K562 (cell line): ENCODE data around the gene PPOX. TPM values are rescaled to one million over a fixed set of nuclear protein-coding genes. Genes with fewer than 3 reads are reported as not detected.

Source experiments
- ARID1B ChIP-seq: fragments of 450-650 bp; IDR thresholded peaks from 2 replicates; pipeline ENCODE4 v1.6.1; 2016; ENCODE audit warnings: antibody characterized with exemption, mild to moderate bottlenecking, inconsistent platforms
- HMGXB4 ChIP-seq: sonication (generic); formaldehyde crosslinking; IDR thresholded peaks from 2 replicates; pipeline ENCODE4 v1.8.1; 2023; ENCODE audit warnings: mild to moderate bottlenecking, missing genetic modification reagents
- MCM5 ChIP-seq: fragments of 450-650 bp; IDR thresholded peaks from 2 replicates; pipeline ENCODE4 v1.6.1; 2016; ENCODE audit warnings: low read depth
- MNT ChIP-seq, 2 experiments: fragments of 450-650 bp; conservative IDR thresholded peaks; 2 replicates each; pipeline ENCODE4 v1.6.1; 2017; ENCODE audit warnings: mild to moderate bottlenecking in 2 of 2, moderate library complexity in 2 of 2
- MTA1 ChIP-seq: fragments of 450-650 bp; IDR thresholded peaks from 2 replicates; pipeline ENCODE4 v1.6.1; 2017; ENCODE audit warnings: borderline replicate concordance
- SRF ChIP-seq, 2 experiments: fragments of 250-450, 450-650 bp in 1 of 2; sonication (Bioruptor Pico) in 1 of 2; sonication (generic) in 1 of 2; formaldehyde crosslinking; IDR thresholded peaks; 2 replicates each; pipeline versions ENCODE4 v1.5.0 to v1.5.1; 2020 to 2022; ENCODE audit warnings: mild to moderate bottlenecking in 1 of 2, missing genetic modification reagents in 1 of 2
- SRSF7 ChIP-seq: fragments of 200-400 bp; formaldehyde crosslinking; optimal IDR thresholded peaks from 2 replicates; pipeline ENCODE3; 2017; ENCODE audit warnings: mild to moderate bottlenecking, low read depth, low read length
- ZC3H8 ChIP-seq: fragments of 450-650 bp; IDR thresholded peaks from 2 replicates; pipeline ENCODE4 v1.6.1; 2017
- ZNF184 ChIP-seq: sonication (generic); formaldehyde crosslinking; IDR thresholded peaks from 2 replicates; pipeline ENCODE4 v1.5.0; 2020; ENCODE audit warnings: missing genetic modification reagents
- ZNF699 ChIP-seq: fragments of 250-450 bp; sonication (Bioruptor Pico); IDR thresholded peaks from 2 replicates; pipeline ENCODE4 v1.8.0; 2021; ENCODE audit warnings: mild to moderate bottlenecking, moderate library complexity; ENCODE audit not compliant: insufficient replicate concordance
- polyA plus RNA-seq, 8 experiments: library from polyadenylated mRNA; depleted of rRNA in 4 of 8; stranded (reverse) in 5 of 8; unstranded in 3 of 8; fragments of >200 nt; fragmentation: Nextera tagmentation in 2 of 8; fragmentation: Illumina TruSeq in 1 of 8; extraction: Ambion mirVana in 2 of 8; extraction: Trizol in 1 of 8; gene quantifications; 2 replicates each; pipeline versions ENCODE4 v1.2.1 to v1.2.3, GENCODE V29; 2011 to 2014; ENCODE audit warnings: inconsistent platforms in 1 of 8, missing spikeins in 1 of 8
- total RNA-seq, 7 experiments: library from RNA; depleted of rRNA in 6 of 7; stranded (reverse); fragments of >200 nt in 6 of 7; fragmentation: Illumina TruSeq in 2 of 7; extraction: Trizol in 2 of 7; gene quantifications; 2 replicates each; pipeline versions ENCODE4 v1.2.1 to v1.2.3, GENCODE V29; 2011 to 2021; ENCODE audit warnings: low replicate concordance in 1 of 7
- TF ChIP-seq, protein P1 (sequence below): conservative IDR thresholded peaks from 2 replicates; pipeline ENCODE4 v1.6.1; 2011; ENCODE audit warnings: low read depth, mild to moderate bottlenecking, low read length; ENCODE audit not compliant: control insufficient read depth
- TF ChIP-seq, protein P2 (sequence below): fragments of 450-650 bp; formaldehyde crosslinking; IDR thresholded peaks from 2 replicates; pipeline ENCODE4 v1.4.0; 2020; ENCODE audit warnings: mild to moderate bottlenecking, moderate library complexity
- TF ChIP-seq, protein P3 (sequence below): fragments of 450-650 bp; conservative IDR thresholded peaks from 2 replicates; pipeline ENCODE4 v1.6.1; 2016; ENCODE audit warnings: missing genetic modification characterization, low read depth, mild to moderate bottlenecking, missing compliant biosample characterization, moderate library complexity
- TF ChIP-seq, protein P4 (sequence below), 2 experiments: IDR thresholded peaks; 2 replicates each; pipeline ENCODE4 v1.6.1; 2012; ENCODE audit warnings: improper control_type of control experiment in 2 of 2, low read depth in 2 of 2, low read length in 2 of 2, borderline replicate concordance in 1 of 2
- TF ChIP-seq, protein P5 (sequence below): fragments of 250-450 bp; sonication (Bioruptor Pico); IDR thresholded peaks from 2 replicates; pipeline ENCODE4 v1.8.0; 2022; ENCODE audit warnings: moderate library complexity, mild to moderate bottlenecking, inconsistent platforms

The PPOX gene
- total and polyA plus RNA-seq, 9 of the 15 experiments (the other 6 are each of a cell fraction or from before 2014, with no cell fraction given) = 17.0 to 57.1 (median 38.9) TPM

GRCh38 chr1:161153682-161154337, 12.4 kb upstream of the PPOX start, which contains the start of gene UFC1 (continued):
- no peak for TF ChIP-seq HMGXB4
- TF ChIP-seq ZNF699 (CRISPR knock-in tag) = no peak
- no peak for TF ChIP-seq MTA1
- TF ChIP-seq SRSF7 = no peak
- TF ChIP-seq SRF (CRISPR knock-in tag; IDR thresholded peaks at IDR 0.05) = no peak
- TF ChIP-seq, protein P1, sequence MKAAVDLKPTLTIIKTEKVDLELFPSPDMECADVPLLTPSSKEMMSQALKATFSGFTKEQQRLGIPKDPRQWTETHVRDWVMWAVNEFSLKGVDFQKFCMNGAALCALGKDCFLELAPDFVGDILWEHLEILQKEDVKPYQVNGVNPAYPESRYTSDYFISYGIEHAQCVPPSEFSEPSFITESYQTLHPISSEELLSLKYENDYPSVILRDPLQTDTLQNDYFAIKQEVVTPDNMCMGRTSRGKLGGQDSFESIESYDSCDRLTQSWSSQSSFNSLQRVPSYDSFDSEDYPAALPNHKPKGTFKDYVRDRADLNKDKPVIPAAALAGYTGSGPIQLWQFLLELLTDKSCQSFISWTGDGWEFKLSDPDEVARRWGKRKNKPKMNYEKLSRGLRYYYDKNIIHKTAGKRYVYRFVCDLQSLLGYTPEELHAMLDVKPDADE = 0 out of 2 replicates have a peak, but pooled peaks have one; percentile 47
- TF ChIP-seq, protein P2, sequence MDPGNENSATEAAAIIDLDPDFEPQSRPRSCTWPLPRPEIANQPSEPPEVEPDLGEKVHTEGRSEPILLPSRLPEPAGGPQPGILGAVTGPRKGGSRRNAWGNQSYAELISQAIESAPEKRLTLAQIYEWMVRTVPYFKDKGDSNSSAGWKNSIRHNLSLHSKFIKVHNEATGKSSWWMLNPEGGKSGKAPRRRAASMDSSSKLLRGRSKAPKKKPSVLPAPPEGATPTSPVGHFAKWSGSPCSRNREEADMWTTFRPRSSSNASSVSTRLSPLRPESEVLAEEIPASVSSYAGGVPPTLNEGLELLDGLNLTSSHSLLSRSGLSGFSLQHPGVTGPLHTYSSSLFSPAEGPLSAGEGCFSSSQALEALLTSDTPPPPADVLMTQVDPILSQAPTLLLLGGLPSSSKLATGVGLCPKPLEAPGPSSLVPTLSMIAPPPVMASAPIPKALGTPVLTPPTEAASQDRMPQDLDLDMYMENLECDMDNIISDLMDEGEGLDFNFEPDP = no peak
- TF ChIP-seq ZNF184 (CRISPR knock-in tag) = no peak
- TF ChIP-seq, protein P3, sequence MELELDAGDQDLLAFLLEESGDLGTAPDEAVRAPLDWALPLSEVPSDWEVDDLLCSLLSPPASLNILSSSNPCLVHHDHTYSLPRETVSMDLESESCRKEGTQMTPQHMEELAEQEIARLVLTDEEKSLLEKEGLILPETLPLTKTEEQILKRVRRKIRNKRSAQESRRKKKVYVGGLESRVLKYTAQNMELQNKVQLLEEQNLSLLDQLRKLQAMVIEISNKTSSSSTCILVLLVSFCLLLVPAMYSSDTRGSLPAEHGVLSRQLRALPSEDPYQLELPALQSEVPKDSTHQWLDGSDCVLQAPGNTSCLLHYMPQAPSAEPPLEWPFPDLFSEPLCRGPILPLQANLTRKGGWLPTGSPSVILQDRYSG (tag) = peak; percentile 71
- TF ChIP-seq ARID1B = no peak
- TF ChIP-seq, protein P4, sequence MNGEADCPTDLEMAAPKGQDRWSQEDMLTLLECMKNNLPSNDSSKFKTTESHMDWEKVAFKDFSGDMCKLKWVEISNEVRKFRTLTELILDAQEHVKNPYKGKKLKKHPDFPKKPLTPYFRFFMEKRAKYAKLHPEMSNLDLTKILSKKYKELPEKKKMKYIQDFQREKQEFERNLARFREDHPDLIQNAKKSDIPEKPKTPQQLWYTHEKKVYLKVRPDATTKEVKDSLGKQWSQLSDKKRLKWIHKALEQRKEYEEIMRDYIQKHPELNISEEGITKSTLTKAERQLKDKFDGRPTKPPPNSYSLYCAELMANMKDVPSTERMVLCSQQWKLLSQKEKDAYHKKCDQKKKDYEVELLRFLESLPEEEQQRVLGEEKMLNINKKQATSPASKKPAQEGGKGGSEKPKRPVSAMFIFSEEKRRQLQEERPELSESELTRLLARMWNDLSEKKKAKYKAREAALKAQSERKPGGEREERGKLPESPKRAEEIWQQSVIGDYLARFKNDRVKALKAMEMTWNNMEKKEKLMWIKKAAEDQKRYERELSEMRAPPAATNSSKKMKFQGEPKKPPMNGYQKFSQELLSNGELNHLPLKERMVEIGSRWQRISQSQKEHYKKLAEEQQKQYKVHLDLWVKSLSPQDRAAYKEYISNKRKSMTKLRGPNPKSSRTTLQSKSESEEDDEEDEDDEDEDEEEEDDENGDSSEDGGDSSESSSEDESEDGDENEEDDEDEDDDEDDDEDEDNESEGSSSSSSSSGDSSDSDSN (IDR thresholded peaks at IDR 0.05; ENCODE audit: borderline replicate concordance in 1 of 2, low read depth in 2 of 2, low read length in 2 of 2) = peak in 1 of 2 experiments; percentile 79; a peak in 1 of 4 replicates
- TF ChIP-seq ZC3H8 = peak; percentile 83
- no peak for TF ChIP-seq MCM5
- TF ChIP-seq, protein P5, sequence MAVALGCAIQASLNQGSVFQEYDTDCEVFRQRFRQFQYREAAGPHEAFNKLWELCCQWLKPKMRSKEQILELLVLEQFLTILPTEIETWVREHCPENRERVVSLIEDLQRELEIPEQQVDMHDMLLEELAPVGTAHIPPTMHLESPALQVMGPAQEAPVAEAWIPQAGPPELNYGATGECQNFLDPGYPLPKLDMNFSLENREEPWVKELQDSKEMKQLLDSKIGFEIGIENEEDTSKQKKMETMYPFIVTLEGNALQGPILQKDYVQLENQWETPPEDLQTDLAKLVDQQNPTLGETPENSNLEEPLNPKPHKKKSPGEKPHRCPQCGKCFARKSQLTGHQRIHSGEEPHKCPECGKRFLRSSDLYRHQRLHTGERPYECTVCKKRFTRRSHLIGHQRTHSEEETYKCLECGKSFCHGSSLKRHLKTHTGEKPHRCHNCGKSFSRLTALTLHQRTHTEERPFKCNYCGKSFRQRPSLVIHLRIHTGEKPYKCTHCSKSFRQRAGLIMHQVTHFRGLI (CRISPR knock-in tag) = no peak
- peak; percentile 89 to 93 for TF ChIP-seq MNT (conservative IDR thresholded peaks at IDR 0.05)
